GM19455 (cell line): ENCODE results near the gene PCP4L1.
"Not testable (repeated sequence)": the region's sequence is repeated elsewhere in the genome, so short reads cannot be mapped to it uniquely, and the experiment has no call there.

Experiments used
- ATAC-seq: cut with Tn5 transposase; IDR thresholded peaks from one replicate; pipeline ENCODE4 v1.9.1; 2021; ENCODE audit not compliant: unreplicated experiment

The PCP4L1 gene

DNA sequence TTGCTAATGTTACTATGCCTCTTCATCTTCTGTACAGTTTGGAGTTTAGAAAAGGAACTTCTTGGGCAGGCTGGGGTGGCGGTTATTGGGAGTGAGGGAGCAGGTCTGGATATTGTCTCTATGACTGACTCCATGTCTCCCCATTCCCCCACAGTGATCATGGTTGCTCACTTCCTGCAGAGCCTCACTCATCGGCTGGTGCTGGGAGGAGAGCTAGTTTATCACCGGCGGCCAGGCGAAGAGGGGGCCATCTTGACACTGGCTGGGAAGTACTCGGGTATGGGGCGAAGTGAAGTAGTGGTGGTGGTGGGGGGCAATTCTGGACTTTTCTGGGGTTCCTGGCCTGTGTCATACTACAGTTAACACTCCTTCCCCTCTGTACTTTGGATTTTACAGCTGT is 30.5 kb upstream of the PCP4L1 start:
- ATAC-seq = no peak

DNA sequence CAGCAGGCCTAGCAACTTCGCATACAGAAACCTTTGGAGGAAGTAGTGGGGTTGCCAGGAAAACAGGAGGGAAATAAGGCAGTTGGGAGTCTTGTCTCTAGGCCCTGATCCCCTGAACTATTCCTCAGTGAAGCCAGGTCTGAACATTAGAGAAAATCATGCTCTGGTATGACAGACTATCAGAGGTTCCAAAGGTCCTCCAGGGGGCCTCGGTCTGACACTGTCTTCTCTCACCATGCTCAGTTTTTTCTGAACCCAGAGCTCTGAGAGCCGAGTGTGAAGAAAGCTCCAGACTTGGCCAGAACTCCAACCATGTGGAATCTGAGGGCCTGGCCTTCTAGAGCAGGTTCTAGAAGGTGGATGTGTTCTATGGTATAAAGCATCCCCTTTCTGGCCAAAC is 28.6 kb upstream of the PCP4L1 start:
- ATAC-seq = no peak

DNA sequence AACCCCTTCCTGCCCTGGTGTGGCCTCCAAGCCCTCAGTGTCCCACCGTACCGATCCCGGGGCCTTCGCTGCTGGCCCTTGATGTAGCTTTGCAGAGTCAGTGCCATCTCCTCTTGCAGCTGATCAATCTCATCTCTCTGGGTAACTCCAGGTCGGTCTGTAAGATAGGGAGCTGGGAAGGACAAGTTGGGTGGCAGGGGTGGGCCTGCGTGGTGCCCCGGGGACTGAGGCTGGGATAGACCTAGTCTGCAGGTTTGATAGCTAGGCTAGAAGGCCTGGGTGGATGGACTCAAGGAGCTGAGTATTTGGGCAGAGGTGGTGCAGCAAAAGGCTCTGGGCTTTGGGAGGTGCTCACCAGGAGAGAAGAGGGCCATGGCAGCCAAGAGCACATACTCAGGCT is 27.8 kb upstream of the PCP4L1 start:
- ATAC-seq = no peak

- ATAC-seq = no peak
Measured at GRCh38 chr1:161233102-161233501, 25.4 kb upstream of the PCP4L1 start.

DNA sequence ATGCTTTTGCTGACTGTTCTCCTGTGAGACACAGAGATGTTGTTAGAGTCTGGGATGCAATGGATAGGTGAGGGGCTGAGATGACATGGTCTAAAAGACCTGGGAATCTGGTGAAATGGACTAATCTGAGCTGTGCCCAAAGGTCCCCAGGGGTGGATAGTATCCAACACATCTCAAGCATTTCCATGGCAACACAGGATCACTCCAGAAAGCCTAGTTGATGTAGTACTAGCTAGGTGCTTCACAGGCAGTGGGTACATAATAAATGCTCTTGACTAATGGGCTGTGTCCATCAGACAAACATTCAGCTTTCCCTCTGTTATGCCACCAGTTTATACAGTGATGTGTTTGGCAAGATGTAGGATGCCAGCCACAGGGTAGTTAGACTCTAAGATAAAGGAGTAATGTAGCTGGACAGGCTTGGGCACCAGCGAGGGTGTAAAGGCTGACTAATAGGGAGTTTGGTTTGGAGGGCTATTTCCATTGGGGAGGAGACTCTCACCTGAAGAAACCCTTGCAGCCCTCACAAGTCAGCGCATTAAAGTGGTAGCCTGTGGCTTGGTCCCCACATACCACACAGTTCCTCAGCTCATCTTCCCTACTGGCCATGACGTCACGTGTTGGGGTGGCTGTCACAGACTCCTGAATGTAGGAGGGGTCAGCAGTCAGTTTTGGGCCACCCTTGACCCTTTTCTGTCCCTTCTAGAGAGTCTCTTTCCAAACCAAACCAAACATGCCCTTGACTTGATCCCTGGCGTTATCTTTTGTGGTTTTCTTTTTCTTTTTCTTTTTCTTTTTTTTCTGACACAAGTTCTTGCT is 22.4 kb upstream of the PCP4L1 start:
- no peak for ATAC-seq

DNA sequence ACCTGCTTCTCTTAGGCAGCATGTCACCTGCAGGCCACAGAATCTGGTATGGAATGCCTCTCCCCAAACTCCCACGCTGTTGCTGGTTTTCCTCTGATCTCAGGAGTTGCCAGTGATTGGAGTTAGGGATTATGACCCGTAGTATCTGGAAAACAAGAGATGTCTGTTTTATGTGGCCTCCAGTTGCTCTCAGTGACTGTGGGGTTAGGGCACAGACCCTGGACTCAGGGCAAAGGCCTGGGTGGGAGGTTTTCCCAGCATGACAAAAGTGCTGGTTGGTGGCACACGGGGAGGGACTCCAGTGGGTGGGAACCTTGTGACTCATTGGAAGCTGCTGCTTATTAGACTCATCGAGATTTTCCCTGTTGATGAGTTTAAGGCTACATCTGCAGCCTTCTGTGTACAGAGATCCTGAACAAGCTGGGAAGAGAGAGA is 20.5 kb upstream of the PCP4L1 start, which contains the start of gene NR1I3:
NR1I3 (minus strand) TSS at position 165 of the 435 bp plus-strand sequence. CDS start 1,638 bp downstream, outside the sequence.
- no peak for ATAC-seq

DNA sequence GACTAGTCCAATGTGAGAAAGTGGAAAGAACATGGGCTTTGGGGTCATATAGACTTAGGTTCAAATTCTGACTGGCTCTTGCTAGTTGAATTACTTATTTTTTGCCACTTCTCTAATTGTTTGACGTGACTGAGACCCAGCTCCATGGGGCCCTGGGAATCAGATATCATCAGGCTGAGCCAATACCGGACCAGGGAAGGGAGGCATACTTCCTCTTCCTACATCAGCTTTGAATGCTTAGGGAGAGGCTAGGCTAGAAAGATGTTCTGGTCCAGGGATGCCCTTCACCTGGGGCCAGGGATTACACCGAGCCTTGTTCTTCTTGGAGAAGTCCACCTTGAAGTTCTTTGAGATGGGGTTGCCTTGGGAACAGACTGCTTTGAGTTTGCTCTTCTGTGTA is 16.9 kb upstream of the PCP4L1 start:
- no peak for ATAC-seq

- no peak for ATAC-seq
Measured at GRCh38 chr1:161242313-161242712, 16.2 kb upstream of the PCP4L1 start.

- ATAC-seq = no peak
Measured at GRCh38 chr1:161244888-161245287, 13.7 kb upstream of the PCP4L1 start.

DNA sequence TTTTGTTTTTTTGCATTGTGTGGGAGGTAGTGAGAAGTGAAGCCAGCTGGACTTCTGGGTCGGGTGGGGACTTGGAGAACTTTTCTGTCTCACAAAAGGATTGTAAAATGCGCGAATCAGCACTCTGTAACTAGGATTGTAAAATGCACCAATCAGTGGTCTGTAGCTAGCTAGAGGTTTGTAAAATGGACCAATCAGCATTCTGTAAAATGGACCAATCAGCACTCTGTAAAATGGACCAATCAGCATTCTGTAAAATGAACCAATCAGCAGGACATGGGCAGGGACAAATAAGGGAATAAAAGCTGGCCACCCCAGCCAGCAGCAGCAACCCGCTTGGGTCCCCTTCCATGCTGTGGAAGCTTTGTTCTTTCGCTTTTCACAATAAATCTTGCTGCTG is 8.4 kb upstream of the PCP4L1 start:
- not testable (repeated sequence) for ATAC-seq

DNA sequence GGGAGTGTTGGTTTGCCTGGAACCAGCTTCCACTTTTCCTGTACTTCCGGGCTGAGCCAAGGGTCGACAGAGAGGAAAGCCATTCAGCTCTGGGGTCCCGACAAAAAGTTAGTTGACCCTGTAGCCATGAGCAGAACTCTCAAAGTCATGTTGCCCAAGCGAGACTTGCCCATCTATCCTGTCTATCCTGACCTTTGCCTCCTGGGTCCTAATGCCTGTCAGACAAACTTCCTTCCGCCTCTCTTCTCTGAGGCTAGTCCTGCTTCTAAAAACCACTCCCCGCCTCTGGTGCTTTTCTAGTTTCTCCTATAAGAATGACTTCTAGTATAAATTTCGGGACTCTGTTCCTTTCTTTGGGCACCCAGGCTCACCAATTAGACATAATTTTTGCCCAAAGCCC is 7.7 kb upstream of the PCP4L1 start:
- ATAC-seq = no peak

DNA sequence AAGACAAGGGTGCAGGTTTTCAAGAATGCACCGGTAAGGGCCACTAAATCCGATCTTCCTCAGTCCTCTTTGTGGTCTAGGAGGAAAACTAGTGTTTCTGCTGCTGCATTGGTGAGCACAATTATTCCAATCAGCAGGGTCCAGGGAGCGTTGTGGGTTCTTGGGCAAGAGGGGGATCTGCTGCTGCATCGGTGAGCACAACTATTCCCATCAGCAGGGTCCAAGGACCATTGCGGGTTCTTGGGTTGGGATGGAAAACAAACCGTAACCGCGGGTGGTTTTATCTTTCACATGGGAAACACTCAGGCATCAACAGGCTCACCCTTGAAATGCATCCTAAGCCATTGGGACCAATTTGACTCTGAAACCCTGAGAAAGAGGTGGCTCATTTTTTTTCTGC is 7.0 kb upstream of the PCP4L1 start:
- ATAC-seq = no peak

DNA sequence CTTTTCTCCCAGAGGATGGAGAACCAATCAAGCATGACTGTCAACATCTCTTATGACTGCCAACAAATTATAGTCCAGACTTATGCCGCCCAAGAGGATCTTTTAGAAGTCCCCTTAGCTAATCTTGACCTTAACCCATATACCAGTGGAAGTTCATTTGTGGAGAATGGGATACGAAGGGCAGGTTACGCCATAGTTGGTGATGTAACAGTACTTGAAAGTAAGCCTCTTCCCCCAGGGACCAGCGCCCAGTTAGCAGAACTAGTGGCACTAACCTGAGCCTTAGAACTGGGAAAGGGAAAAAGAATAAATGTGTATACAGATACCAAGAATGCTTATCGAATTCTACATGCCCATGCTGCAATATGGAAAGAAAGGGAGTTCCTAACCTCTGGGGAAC is 3.2 kb upstream of the PCP4L1 start:
- not testable (repeated sequence) for ATAC-seq

- not testable (repeated sequence) for ATAC-seq
Measured at GRCh38 chr1:161255955-161256520, 2.5 kb upstream of the PCP4L1 start.

- ATAC-seq = not testable (repeated sequence)
Measured at GRCh38 chr1:161257109-161257508, 1.4 kb upstream of the PCP4L1 start.

GRCh38 chr1:161259345-161259702 is 779 bp downstream of the PCP4L1 start:
- ATAC-seq = no peak

DNA sequence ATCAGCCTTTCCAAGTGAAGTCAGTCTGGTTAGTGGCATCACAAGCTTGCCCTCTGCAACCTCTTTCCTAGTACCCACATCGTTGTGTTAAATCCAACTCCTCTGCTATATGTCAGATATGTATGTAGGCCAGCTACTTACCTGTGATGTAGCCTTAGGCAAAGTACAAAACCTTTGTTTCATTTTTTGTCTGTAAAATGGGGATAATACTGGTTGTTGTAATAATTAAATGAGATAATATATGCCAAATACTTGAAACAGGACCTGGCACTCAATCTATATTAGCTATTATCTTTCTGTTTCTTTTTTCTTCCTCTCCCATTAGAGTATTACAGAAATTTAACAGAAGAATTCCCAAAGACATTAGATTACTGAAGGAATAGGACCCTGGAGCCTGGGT is 1.2 kb downstream of the PCP4L1 start:
- no peak for ATAC-seq

DNA sequence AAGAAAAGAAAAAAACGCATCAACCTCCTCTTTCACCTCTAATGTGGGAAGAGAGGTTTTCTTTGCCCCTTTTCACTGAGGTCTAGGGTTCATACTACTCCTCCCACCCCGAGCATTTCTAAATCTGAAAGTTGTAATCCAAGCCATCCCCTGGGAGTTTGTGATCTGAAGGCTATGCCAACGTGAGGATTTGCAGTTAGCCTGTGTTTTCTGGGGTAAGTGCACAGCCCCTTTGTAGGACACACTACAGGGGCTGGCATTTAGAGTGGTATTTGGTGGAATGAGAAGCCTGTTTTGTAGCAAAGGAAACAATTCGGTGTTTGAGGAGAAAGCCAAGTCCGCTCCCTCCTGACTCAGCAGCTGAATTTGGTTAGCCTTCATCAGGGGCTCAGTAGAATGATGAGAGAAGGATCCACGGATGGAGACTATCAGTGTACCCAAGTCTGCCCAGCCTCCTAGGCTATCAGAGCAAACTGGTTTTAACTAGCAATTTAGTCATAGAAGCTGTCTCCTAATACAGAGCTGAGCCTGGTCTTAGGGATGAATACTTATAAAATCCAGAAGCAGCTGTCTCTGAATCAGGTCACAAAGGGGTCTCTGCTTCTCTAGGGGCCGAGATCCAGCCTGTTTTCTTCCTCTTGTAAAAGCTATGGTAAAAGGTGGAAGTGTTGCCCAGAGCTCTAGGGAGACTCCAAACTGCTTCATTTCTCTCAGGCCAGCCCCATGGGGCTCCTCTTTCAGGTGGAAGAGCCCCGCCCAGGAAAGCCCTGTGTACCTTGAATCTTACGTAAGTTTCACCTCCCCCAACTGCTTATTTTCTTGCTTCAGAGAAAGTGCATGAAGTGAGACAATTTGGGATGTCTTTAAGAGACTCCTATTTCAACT is 2.1 kb downstream of the PCP4L1 start:
- ATAC-seq = no peak

GRCh38 chr1:161261261-161262235 is 3.0 kb downstream of the PCP4L1 start:
- ATAC-seq = no peak

GRCh38 chr1:161265305-161265704 is 6.8 kb downstream of the PCP4L1 start:
- no peak for ATAC-seq
